ENCODE data around the gene NYAP2. TPM values are rescaled to one million over a fixed set of nuclear protein-coding genes. Genes with fewer than 3 reads are reported as not detected.

The NYAP2 gene
- polyA plus RNA-seq, 1 experiment, result not detected

DNA sequence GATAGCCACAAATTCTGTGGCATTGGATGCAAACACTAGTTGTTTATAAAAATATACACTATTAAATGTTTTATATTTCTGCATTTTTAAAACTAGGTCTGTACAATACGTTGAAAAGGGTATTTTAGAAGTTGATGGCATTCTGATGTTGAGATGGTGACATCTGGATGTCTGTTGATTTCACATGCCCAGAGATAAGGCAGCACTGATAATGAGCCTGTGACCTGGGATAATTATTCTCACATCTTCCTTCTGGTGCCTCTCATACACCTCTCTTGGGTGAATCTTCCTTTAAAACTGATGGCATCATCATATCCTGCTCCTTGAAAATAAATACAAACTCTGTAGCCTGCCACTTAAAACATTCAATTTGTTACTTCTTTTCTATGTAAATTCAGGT lies 208.6 kb downstream of the NYAP2 start:
- ChIA-PET CTCF (no interaction called here), POLR2A (no interaction called here)
- Histone ChIP-seq H3K4me3 (ENCODE audit: low read depth, low read length) (no peak overlapping the region), H3K36me3 (ENCODE audit: control insufficient read depth, insufficient read depth, low read length) (no peaks in the 10 kb centered on the region), H3K27me3 (ENCODE audit: control insufficient read depth, insufficient read depth, low read length) (0 out of 2 replicates have a peak, but pooled peaks cover 1% of the 10 kb centered on the region)
- DNase-seq (ENCODE audit: low read depth), result no peak
- TF ChIP-seq, protein P1, sequence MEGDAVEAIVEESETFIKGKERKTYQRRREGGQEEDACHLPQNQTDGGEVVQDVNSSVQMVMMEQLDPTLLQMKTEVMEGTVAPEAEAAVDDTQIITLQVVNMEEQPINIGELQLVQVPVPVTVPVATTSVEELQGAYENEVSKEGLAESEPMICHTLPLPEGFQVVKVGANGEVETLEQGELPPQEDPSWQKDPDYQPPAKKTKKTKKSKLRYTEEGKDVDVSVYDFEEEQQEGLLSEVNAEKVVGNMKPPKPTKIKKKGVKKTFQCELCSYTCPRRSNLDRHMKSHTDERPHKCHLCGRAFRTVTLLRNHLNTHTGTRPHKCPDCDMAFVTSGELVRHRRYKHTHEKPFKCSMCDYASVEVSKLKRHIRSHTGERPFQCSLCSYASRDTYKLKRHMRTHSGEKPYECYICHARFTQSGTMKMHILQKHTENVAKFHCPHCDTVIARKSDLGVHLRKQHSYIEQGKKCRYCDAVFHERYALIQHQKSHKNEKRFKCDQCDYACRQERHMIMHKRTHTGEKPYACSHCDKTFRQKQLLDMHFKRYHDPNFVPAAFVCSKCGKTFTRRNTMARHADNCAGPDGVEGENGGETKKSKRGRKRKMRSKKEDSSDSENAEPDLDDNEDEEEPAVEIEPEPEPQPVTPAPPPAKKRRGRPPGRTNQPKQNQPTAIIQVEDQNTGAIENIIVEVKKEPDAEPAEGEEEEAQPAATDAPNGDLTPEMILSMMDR (IDR thresholded peaks at IDR 0.05; ENCODE audit: insufficient read depth, low read depth, low read length), result no peak

DNA sequence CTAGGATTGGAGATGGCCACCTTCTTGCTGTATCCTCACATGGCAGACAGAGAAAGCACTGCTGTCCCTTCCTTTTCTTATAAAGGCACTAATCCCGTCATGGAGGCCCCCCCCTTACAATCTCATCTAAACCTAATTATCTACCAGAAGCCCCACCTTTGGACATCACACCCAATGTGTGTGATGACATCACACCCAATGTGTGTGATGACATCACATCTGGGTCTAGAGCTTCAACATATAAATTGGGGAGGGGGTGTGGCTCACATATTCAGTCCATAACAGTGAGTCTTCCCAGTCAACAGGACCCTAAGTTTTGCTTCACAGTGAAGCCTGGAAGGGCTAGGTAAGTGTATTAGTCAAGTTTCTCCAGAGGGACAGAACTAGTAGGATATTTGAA lies 213.1 kb downstream of the NYAP2 start:
- H3K4me3 ChIP-seq (ENCODE audit: low read depth, low read length), result no peak overlapping the region
- CTCF ChIA-PET, result interaction anchor here (1.0 kb wide), 1 partner anchor 11 kb away, joined by 5 read pairs; no protein-coding TSS in a partner anchor
- POLR2A ChIA-PET, result no interaction called here
- no peaks in the 10 kb centered on the region for H3K36me3 ChIP-seq (ENCODE audit: control insufficient read depth, insufficient read depth, low read length)
- TF ChIP-seq, protein P1 (IDR thresholded peaks at IDR 0.05; ENCODE audit: insufficient read depth, low read depth, low read length), result no peak
- no peak for DNase-seq (ENCODE audit: low read depth)
- 0 out of 2 replicates have a peak, but pooled peaks cover 1% of the 10 kb centered on the region for H3K27me3 ChIP-seq (ENCODE audit: control insufficient read depth, insufficient read depth, low read length)

DNA sequence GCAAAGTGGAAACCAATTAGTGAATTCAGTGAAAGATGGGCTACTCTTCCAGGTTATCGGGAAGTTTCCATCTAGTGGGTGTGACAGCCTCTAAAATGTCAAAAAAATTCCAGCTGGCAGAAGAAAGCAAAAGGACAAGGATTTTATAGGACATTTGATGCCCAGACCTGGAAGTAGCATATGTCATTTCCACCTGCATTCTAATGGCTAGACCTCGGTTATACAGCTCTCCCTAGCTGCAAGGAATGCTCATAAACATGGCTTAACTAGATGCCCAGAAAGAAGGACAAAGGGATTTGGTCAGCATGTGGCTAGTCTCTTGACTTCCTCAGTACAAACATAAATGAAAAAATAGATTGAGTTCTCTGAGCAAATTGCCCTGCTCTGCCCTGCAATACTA lies 215.4 kb downstream of the NYAP2 start:
- POLR2A ChIA-PET, result no interaction called here
- H3K36me3 ChIP-seq (ENCODE audit: control insufficient read depth, insufficient read depth, low read length), result no peaks in the 10 kb centered on the region
- DNase-seq (ENCODE audit: low read depth), result no peak
- CTCF ChIA-PET, result no interaction called here
- TF ChIP-seq, protein P1 (IDR thresholded peaks at IDR 0.05; ENCODE audit: insufficient read depth, low read depth, low read length), result no peak
- no peak overlapping the region for H3K4me3 ChIP-seq (ENCODE audit: low read depth, low read length)
- H3K27me3 ChIP-seq (ENCODE audit: control insufficient read depth, insufficient read depth, low read length), result 0 out of 2 replicates have a peak, but pooled peaks cover 1% of the 10 kb centered on the region

DNA sequence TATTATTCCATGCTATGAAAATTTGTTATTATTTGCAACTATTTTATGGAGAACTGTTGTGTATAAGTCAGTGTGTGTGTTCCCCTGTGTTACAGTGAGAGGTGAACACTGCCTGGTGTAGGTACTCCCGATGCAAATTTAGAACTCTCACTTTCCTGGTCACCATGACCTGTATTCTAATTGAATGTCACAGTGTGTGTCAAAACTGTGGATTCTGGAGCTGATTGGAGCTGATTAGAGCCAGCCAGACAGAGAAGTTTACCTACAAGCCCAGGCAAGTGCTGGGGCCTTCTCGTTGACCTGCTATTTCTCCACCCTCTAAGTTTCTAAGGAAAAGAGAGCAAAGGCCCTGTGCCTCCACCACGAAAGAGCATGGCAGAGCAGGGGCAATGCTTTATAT lies 216.0 kb downstream of the NYAP2 start:
- Histone ChIP-seq H3K4me3 (ENCODE audit: low read depth, low read length) (no peak overlapping the region), H3K27me3 (ENCODE audit: control insufficient read depth, insufficient read depth, low read length) (0 out of 2 replicates have a peak, but pooled peaks cover 1% of the 10 kb centered on the region), H3K36me3 (ENCODE audit: control insufficient read depth, insufficient read depth, low read length) (no peaks in the 10 kb centered on the region)
- TF ChIP-seq, protein P1 (IDR thresholded peaks at IDR 0.05; ENCODE audit: insufficient read depth, low read depth, low read length), result no peak
- POLR2A ChIA-PET, result no interaction called here
- CTCF ChIA-PET, result no interaction called here
- DNase-seq (ENCODE audit: low read depth), result no peak

DNA sequence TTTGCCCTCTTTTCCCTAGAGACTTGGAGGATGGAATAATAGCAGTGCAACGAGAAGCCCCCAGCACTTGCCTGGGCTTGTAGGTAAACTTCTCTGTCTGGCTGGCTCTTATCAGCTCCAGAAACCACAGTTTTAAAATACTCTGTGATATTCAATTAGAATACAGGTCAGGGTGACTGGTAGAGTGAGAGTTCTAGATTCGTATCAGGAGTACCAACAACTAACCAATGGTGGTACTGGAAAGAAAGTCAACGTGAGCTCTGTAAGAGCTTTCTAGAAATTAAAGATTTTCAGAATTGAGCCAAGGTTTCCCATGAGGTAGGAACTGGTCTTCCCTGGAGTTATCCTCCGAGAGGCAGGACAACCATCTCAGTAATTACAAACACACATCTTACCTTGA lies 216.9 kb downstream of the NYAP2 start:
- Histone ChIP-seq H3K4me3 (ENCODE audit: low read depth, low read length) (no peak overlapping the region), H3K36me3 (ENCODE audit: control insufficient read depth, insufficient read depth, low read length) (no peaks in the 10 kb centered on the region), H3K27me3 (ENCODE audit: control insufficient read depth, insufficient read depth, low read length) (no peaks in the 10 kb centered on the region)
- POLR2A ChIA-PET, result no interaction called here
- CTCF ChIA-PET, result no interaction called here
- TF ChIP-seq, protein P1 (IDR thresholded peaks at IDR 0.05; ENCODE audit: insufficient read depth, low read depth, low read length), result no peak
- no peak for DNase-seq (ENCODE audit: low read depth)
